Activated effector memory CD4-positive, alpha-beta T cell treated with anti-CD3 and anti-CD28 coated beads, Interleukin-2, amount 50 U/mL, for 16 hours (primary cell): ENCODE data around the gene UTP14A.
"Not testable (repeated sequence)": the region's sequence is repeated elsewhere in the genome, so short reads cannot be mapped to it uniquely, and the experiment has no call there.

Experiments used
- DNase-seq: peaks from one replicate; pipeline ENCODE4 v3.0.0-alpha.2; 2020

The UTP14A gene, protein sequence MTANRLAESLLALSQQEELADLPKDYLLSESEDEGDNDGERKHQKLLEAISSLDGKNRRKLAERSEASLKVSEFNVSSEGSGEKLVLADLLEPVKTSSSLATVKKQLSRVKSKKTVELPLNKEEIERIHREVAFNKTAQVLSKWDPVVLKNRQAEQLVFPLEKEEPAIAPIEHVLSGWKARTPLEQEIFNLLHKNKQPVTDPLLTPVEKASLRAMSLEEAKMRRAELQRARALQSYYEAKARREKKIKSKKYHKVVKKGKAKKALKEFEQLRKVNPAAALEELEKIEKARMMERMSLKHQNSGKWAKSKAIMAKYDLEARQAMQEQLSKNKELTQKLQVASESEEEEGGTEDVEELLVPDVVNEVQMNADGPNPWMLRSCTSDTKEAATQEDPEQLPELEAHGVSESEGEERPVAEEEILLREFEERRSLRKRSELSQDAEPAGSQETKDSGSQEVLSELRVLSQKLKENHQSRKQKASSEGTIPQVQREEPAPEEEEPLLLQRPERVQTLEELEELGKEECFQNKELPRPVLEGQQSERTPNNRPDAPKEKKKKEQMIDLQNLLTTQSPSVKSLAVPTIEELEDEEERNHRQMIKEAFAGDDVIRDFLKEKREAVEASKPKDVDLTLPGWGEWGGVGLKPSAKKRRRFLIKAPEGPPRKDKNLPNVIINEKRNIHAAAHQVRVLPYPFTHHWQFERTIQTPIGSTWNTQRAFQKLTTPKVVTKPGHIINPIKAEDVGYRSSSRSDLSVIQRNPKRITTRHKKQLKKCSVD

DNA sequence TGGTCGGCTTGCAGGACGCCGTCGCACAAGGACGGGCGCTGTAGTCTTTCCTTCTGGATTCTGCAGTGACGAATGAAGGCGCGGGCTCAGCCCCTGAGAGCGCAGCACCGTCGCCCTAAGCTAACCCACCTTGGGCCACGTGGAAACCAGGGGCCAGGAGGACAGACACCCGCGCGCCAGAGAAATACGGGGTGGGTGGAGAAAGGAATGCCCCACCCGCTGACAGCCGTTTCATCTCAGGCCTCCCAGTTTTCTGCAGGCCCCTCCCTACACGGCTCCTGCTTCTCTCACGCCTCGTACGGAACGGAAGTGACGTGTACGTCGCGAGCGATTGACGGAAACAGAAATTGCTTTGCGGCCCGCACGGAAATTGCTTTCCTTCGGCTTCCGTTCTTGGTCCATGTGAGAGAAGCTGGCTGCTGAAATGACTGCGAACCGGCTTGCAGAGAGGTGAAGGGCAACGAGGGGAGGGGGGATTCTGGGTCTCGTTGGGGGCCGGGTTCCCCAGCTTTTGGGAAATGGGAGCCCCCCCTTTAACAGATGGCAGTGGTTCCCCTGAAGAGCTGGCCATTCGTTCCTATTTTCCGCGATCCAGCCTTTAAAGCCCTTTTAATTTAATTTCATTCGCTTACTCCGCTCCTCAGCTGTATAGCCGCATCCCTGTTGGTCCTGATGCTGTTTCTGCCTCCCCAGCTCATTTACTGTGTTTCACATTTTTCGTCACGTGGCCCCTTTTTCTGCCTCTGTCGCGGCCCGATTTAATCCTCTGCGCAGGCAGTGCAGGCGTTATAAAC lies at the start of gene UTP14A:
UTP14A (plus strand) TSS at position 378 of the 794 bp plus-strand sequence; CDS start at position 425, 47 bp downstream.
- peak; percentile 94 for DNase-seq

DNA sequence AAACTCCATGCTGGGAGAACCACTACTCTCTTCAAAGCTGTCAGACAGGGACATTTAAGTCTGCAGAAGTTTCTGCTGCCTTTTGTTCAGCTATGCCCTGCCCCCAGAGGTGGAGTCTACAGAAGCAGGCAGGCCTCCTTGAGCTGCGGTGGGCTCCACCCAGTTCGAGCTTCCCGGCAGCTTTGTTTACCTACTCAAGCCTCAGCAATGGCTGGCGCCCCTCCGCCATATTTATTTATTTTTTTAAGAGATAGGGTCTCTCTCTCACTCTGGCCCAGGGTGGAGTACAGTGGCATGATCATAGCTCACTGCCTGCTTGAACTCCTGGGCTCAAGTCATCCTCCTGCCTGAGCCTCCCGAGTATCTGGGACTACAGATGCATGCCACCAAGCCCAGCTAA lies 46.8 kb upstream of the UTP14A start:
- DNase-seq: not testable (repeated sequence)

DNA sequence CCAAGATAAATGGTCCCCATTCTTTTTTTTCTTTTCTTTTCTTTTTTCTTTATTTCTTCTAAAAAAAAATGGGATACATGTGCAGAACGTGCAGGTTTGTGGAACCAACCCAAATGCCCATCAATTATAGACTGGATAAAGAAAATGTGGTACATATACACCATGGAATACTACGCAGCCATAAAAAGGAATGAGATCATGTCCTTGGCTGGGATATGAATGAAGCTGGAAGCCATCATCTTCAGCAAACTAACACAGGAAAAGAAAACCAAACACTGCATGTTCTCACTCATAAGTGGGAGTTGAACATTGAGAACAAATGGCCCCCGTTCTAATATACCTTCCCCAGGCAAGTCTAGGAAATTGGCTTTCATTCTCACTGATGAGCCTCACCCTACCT lies 39.6 kb upstream of the UTP14A start:
- DNase-seq: not testable (repeated sequence)

DNA sequence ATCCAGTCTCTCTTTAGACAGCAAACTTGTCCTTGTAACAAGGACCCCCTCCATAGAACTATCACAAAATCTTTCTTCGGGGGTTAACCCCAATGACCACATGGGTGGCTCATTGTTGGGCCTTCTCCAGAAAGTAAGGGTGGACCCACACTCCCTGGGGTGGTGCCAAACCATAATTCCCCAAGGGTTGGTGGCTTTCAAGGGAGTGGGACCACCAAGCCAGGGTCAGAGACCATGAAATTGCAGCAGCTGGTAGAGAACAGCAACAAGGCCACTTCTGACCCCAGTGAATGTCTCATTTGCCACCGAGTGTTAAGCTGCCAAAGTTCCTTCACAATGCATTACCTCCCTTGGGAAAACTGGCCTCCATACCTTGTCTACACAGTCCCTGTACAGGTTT lies 33.4 kb upstream of the UTP14A start:
- DNase-seq: no peak

DNA sequence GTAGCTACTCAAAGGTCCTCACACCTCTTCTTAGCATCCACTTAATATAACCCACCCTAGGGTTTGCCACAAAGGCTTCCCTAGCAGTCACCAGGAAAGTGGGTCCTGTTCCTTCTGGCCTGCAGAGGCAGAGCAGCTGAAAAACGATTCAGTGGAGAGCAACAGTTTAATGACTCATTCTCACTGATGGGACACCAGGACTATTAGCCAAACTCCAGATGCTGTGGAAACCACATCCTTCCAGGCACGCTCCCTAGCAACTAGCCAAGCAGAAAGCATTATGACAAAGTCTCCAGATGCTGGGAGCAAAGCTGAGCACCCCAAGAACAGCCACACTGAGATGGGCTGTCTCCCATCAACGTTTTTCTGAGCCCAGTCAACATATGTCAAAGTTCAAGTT lies 30.3 kb upstream of the UTP14A start:
- DNase-seq: no peak

DNA sequence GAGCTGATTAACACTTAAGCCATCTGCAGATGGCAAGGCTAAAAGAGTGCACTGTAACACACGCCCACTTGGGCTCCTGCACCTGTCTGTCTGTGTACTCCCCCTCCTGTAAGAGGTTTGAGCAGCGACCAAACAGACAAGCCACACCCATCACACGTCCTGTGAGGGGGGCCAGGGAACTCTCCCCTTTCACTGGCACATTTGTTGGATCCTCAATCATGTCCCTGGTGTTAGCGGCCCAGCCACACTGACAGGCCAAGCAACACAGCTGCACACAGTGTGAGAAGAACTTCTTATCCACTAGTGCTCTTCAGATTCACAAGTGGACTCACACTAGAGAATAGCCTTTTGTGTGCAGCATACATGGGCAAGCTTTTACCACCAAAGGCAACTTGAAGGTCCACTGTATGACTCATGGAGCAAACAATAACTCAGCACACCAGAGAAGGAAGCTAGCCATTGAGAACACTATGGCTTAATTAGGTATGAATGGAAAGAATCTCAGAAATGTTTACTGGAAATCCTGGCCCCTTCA lies 29.1 kb upstream of the UTP14A start:
- DNase-seq: no peak

DNA sequence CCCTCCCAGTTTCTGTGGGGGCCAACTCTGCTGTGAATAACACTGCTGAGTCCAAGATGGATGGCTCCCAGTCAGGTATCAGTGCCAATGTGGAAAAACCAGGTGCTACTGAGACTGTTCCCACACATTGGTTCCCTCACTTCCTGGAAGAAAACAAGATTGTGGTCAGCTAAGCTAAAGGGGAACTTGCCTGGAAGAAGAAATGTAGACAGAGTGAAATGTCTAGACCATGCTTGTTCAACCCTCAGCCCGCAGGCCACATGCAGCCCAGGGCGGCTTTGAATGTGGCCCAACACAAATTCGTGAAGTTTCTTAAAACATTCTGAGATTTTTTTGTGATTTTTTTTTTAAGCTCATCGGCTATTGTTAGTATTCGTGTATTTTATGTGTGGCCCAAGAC lies 28.6 kb upstream of the UTP14A start:
- DNase-seq: no peak

DNA sequence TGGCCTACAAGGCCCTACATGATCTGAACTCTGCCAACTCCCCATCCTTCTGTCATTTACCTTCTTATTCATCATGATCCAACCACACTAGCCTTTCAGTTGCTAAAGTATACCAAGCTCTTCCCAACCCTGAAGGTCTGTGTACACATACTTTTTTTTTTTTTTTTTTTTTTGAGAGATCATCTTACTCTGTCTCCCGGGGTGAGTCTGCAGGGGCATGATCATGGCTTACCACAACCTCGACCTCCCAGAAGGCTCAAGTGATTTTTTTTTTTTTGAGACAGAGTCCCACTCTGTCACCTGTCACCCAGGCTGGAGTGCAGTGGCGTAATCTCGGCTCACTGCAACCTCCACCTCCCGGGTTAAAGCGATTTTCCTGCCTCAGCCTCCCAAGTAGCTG lies 5.9 kb upstream of the UTP14A start:
- DNase-seq: no peak

DNA sequence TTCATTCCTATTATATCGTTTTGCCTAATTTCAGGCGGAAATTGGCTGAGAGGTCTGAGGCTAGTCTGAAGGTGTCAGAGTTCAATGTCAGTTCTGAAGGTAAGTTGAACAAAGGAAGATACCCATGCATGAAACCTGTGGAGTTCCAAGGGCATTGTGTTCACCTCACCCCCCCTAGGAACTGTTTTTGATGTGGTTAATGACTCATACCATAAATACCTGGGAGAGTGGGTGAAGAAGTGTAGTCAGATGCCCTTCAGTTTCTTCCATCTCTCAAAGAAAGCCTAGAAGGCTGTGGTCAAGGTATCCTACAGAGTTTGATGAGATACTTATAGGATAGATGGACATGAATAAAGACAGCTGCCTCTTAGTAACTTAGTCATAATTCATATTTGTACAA lies 2.7 kb downstream of the UTP14A start:
- DNase-seq: no peak

DNA sequence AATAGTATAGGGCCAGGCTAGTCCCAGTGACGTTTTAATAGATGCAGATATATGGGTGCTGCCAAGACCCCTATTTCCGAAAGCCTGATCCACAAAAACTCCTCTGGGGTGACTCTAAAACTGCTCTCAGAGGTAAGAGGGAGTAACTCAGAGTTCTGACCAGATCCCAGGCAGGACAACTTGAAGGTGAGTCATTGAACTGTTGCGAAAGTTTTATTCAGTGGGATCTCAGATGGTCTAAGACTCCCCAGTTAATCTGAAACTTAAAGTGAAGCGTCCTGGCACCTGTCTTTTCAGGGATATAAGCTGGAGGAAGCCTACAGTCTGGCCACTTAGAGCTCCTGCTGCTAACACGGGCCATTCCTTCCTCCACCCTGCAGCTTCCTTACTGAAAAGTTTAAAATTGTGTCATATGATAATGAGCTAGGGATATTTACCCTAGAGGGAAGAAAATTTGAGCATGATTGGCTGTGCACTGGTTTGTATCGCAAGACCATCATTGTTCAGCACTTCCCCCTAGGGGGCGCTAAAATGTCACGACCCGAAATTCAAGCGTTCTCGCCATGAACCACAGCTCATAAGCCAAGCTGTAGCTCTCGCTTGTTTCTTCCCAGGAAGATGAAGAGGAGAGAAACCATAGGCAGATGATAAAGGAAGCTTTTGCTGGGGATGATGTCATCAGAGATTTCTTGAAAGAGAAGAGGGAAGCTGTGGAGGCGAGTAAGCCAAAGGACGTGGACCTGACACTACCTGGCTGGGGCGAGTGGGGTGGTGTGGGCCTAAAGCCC lies 19.5 kb downstream of the UTP14A start:
- DNase-seq: peak; percentile 85

DNA sequence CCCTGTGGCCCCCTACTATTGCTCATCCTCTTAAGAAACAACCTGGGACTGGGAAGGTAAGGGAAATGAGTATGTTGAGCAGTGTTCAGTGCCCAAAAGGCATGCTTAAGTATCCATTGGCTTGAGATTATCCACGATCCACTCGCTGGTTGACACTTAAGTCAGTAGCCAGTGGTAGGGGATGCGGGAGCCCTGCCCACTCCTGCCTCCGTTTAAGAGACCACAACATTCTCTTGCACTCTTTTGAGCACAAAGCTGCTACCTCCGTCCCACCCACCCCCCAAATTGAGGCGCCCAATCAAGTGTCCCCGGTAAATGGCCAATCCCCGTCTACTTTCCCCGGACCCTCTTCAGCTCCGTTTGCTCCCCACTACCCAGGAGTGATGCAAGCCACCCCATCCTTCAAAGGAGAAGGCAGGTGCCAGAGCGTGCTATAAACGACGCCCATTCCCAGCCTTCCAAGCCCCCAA lies 25.0 kb downstream of the UTP14A start:
- no peak for DNase-seq

DNA sequence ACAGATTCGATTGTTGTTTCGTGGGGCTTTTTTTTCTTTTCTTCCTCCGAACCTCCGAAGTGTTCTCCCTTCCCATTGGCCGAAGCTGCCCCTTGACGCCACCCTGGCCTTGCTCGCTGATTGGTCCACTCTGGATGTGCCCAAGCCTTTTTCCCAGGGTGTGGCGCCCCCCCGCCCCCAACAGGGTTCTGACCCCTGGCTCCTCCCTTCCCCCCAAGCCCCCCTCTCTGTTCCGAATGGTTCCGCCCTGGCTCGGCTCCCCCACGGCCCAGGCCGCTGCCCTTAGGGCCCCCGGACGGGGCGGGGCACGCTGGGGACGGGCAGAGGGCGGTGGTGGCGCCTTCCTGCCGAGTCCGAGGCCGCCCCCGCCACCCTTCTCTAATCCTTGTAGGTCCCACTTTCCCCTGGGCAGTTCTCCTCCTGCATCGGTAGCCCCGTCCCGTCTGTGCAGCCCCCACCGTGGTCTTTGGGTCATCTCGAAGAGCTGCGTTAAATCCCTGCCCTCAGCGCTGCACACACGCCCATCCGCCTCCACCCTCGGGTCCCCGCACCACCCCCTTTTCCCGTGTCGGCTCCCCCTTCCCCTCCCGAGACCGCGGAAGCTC lies 25.5 kb downstream of the UTP14A start:
- DNase-seq: peak; percentile 84

DNA sequence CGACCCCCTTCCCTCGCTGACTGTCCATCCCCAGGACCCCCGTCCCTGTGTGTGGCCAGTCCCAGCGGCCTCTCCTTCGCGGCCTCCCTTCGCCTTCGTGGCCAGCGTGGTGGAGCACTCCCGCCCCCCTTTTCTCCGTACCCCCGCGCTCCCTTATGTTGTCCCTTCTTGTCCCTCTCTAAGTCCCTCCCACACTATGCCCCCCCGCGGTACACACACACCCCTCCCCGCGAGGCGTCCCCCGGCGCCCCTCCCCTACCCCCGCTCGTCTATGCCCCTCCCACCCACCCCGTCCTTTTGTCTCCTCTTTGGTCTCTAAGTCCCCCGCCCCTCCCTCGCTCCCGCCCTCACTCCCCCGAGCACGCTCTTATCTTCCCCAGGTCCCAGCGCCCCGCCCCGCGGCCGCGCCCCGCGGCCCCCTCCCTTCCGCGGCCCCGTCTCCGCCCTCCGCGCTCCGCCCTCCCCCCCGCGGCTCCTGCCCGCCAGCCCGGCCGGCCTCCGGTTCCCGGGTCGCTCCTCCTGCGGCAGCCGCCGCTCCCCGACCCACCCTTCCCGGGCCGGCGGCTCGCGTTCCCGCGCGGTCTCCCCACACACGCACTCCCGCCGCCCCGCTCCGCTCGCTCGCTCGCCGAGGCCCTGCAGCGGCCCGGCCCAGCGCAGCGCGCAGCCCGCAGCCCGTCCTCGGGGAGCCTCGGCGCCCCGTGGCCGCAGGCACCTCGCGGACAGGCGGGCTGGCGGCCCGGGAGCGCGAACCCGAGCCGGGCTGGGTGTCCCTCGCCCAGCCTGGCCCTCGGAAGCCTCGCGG lies 26.3 kb downstream of the UTP14A start:
- DNase-seq: peak; percentile 91

DNA sequence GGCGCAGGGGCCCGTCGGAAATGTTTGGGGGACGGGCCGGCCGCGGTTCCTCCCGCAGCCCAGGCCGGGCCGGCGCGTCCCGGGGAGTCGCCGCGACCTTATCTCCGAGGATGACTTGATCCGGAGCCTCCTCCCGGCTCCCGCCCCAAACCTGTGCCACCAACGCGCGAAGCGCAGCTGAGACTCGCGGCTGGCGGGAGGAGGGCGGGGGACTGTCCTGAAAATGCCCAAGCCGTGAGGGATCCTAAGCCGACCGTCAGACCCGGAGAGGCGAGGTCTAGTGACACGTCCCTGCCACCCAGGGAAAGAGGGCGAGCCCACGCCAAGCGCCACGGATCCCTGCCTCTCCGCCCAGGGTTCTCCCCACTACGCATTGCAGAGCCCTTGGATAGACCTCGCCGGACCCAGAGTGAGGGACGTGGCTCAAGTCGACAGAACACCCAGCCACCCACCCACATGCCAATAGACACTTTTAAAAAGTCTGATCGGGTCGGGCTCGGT lies 26.9 kb downstream of the UTP14A start:
- DNase-seq: no peak

DNA sequence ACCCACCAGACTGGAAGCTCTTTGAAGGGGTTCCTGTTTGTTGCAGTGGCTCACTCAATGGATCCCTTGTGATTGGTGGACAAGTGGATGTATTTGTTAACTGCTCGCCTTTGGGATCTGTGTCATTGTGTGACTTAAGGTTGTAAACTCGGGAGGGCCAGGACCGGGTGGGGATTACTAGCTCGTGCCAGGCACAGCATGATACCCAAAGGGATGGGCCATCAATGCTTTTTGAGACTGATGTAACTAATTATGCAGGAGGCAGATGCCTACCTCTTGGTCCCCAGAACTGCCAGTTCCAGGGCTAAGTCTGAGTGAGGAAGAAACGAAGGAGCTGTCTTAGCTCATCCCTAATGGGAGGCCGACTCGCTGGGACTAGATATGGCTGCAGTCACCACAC lies 27.7 kb downstream of the UTP14A start:
- no peak for DNase-seq

DNA sequence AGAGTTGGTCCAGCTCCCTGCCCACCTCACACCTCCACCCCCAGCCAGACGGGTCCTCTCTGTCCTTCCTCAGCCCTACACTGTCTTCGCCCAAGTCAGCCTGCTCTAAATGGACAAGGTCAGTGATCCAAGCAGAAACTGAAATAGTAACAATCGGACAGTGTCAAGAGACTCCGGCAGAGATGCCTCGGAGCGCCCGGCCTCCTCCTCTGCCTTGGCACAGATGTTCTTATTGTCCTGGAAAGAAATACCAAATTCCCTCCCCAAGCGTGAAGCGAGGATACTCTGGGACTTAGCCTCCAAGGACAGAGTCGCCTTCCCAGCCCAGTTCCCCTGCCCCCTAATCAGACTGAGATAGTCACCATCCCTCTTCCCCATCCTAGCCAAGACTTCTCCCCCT lies 28.5 kb downstream of the UTP14A start:
- DNase-seq: no peak

DNA sequence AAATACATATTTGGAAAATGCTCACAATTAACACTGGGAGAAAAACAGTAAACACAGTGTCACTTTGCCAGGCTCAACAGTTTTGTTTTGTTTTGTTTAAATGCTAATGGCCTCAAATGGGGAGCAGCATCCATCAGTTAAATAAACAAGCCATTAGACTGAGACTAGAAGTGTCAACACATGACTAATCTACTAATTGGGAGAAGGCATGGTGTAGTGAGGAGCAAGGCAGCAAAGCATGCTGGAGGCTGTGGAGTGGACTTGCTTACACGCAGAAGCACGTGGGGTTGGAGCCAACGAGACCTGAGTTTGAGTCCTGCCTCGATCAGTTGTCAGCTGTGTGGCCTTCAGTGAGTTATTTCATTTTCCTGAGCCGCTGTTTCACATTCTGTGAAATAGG lies 29.0 kb downstream of the UTP14A start:
- DNase-seq: no peak

DNA sequence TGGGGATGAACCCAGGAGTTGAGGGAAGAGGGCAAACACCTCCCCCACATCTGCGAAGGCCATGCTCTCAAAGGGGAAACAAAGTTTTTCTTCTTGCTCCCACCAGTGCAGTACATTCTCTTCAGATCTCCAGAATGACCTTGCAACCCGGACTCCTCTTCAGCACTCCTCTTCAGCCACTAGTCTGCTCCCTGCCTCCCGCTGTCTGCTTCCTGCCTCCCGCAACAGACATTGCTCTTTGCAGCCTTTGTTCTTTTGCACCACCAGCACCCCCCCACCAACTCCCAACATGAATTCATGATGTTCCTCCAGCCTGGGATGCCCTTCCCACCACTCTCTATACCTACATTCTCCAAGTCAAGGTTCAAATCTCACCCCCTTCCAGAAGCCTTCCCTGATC lies 32.1 kb downstream of the UTP14A start:
- no peak for DNase-seq

DNA sequence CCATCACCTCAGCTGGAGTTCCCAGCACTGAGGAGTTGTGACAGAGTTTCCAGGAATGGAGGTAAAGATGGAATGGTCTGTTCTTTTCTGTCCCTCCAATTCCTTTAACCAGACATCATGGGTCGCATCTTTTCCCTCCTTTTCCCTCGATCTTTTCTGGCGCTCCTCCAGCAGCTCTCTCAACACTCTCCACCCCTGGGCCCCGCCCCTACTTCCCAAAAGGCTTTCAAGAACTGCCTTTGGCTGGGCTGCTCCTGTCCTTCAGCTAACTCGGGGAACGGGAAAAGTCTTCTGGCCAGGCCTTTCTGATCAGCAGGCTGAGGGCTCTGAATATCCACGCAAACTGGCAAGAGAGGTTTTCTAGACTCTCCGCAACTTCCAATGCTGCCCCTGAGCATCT lies 34.0 kb downstream of the UTP14A start:
- no peak for DNase-seq

DNA sequence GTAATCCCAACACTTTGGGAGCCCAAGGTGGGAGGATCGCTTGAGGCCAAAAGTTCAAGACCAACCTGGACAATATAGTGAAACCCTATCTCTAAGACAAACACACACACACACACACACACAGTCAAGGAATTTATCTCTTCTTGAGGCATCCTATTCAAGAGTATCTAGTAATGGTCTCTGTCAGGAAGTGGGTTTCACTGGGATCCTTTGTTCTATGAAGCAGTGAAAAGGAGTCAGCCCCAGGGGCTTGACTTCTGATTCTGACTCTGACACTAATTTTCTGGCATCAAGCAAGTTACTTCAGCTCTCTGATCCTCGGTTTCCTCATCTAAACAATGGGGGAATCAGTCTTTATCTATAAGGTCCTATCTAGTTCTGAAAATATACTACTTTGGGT lies 34.8 kb downstream of the UTP14A start:
- DNase-seq: no peak

DNA sequence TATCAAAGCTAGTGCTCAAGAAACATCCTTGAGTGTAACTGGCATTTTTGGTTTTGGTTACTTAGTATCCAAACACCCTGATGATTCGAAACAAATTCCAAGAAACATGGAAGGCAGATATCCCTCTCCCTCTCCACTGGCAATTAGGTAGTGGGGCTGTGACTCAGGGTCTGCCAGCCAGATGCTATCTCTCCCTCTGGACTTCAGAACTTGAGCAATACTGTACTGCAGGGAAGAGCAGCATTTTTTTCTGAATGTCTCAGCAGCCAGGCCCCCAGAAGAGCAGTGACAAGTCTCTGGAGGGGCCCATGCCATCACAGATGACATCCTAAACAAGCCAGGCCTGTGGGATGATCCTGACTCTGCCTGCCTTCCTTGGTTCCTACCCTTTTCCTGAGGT lies 39.2 kb downstream of the UTP14A start:
- DNase-seq: no peak
